ENCODE measurements around the gene CRYAB.

GRCh38 chr11:111923351-111923788, 11.8 kb upstream of the CRYAB start:
- TF ChIP-seq CTCF (IDR thresholded peaks at IDR 0.05; ENCODE audit: borderline replicate concordance, extremely low read depth, low read length, poor library complexity, severe bottlenecking): no peak
- no peak for TF ChIP-seq EZH2 (IDR thresholded peaks at IDR 0.05; ENCODE audit: borderline replicate concordance, low read depth, low read length, severe bottlenecking)

Measured in DND-41 (cell line).